H1 (cell line): ENCODE measurements around the gene KIAA1328. TPM values are rescaled to one million over a fixed set of nuclear protein-coding genes. Genes with fewer than 3 reads are reported as not detected.

Experiments used
- CTCF ChIA-PET: fragments of 300-600 bp; sonication (Branson Sonifier 250); formaldehyde crosslinking; loops from one replicate; lab custom pipeline; 2021; ENCODE audit not compliant: partially characterized antibody; lab: Charles Lee
- POLR2A ChIA-PET: fragments of 300-600 bp; sonication (Branson Sonifier 250); formaldehyde crosslinking; loops from one replicate; lab custom pipeline; 2021; ENCODE audit warnings: inconsistent platforms; ENCODE audit not compliant: partially characterized antibody; lab: Charles Lee
- DNase-seq, 2 experiments: peaks; one replicate each; pipeline versions ENCODE4 v3.0.0 to v3.0.0-alpha.2; 2010 to 2022; ENCODE audit warnings: low spot score in 2 of 2, low read depth in 1 of 2, mixed read lengths in 1 of 2
- FAIRE-seq: peaks from 2 replicates; lab custom pipeline; 2011; peaks lifted over from hg19 to GRCh38; lab: Jason Lieb, UNC
- H2AFZ ChIP-seq: 2 replicates; pipeline ENCODE4 v1.8.1; 2012; ENCODE audit warnings: low read length, inconsistent platforms
- H2AK5ac ChIP-seq: 2 replicates; pipeline ENCODE4 v1.6.1; 2013; ENCODE audit warnings: low read depth, low read length
- H2BK120ac ChIP-seq: replicated peaks from 2 replicates; pipeline ENCODE3; 2013; ENCODE audit warnings: low read depth, low read length, inconsistent platforms
- H2BK12ac ChIP-seq: 2 replicates; pipeline ENCODE4 v1.6.1; 2013; ENCODE audit warnings: low read depth, low read length
- H2BK15ac ChIP-seq: 2 replicates; pipeline ENCODE4 v1.6.1; 2013; ENCODE audit warnings: low read length
- H2BK20ac ChIP-seq: 2 replicates; pipeline ENCODE4 v1.6.1; 2013; ENCODE audit warnings: low read length
- H2BK5ac ChIP-seq: 2 replicates; pipeline ENCODE4 v1.6.1; 2013; ENCODE audit warnings: low read depth, low read length
- H3K14ac ChIP-seq: 2 replicates; pipeline ENCODE4 v1.6.1; 2013; ENCODE audit warnings: inconsistent platforms; ENCODE audit not compliant: insufficient read length
- H3K18ac ChIP-seq: 2 replicates; pipeline ENCODE4 v1.6.1; 2013; ENCODE audit warnings: low read length; ENCODE audit errors: extremely low read depth
- H3K23ac ChIP-seq: 2 replicates; pipeline ENCODE4 v1.6.1; 2013; ENCODE audit warnings: inconsistent platforms; ENCODE audit not compliant: insufficient read length
- H3K23me2 ChIP-seq: 2 replicates; pipeline ENCODE4 v1.6.1; 2013; ENCODE audit warnings: low read depth, low read length
- H3K27ac ChIP-seq: 2 replicates; pipeline ENCODE4 v1.6.1; 2011; ENCODE audit warnings: low read depth, low read length, inconsistent platforms
- H3K27me3 ChIP-seq, 4 experiments: replicated peaks in 1 of 4; 1 replicate in 1 of 4; 2 replicates in 3 of 4; pipeline versions ENCODE4 v1.6.1 to v1.8.1; 2011 to 2013; ENCODE audit warnings: low read length in 3 of 4, mild to moderate bottlenecking in 3 of 4, inconsistent platforms in 2 of 4, mixed read lengths in 2 of 4, moderate library complexity in 1 of 4; ENCODE audit not compliant: control insufficient read depth in 3 of 4, insufficient read depth in 3 of 4; ENCODE audit errors: extremely low read depth in 1 of 4
- H3K36me3 ChIP-seq, 4 experiments: 2 replicates each; pipeline versions ENCODE4 v1.6.1 to v1.8.1; 2011 to 2013; ENCODE audit warnings: mild to moderate bottlenecking in 4 of 4, low read length in 3 of 4, moderate library complexity in 2 of 4, control low read depth in 1 of 4, inconsistent platforms in 1 of 4; ENCODE audit not compliant: insufficient read depth in 4 of 4, control insufficient read depth in 2 of 4
- H3K4ac ChIP-seq: replicated peaks from 2 replicates; pipeline ENCODE3; 2013; ENCODE audit warnings: low read length, low read depth, mixed read lengths, inconsistent platforms; ENCODE audit not compliant: insufficient read length
- H3K4me1 ChIP-seq, 4 experiments: replicated peaks in 1 of 4; 1 replicate in 1 of 4; 2 replicates in 3 of 4; pipeline versions ENCODE4 v1.6.1 to v1.8.1; 2011 to 2013; ENCODE audit warnings: low read length in 3 of 4, inconsistent platforms in 2 of 4, mixed read lengths in 1 of 4; ENCODE audit not compliant: insufficient read depth in 4 of 4, control insufficient read depth in 3 of 4
- H3K4me2 ChIP-seq, 2 experiments: 2 replicates each; pipeline versions ENCODE4 v1.6.1 to v1.8.1; 2011 to 2013; ENCODE audit warnings: low read depth in 2 of 2, low read length in 2 of 2, control low read depth in 1 of 2, inconsistent platforms in 1 of 2, mild to moderate bottlenecking in 1 of 2; ENCODE audit not compliant: insufficient read depth in 1 of 2
- H3K4me3 ChIP-seq, 4 experiments: fragments of 200-600, 300-600 bp in 1 of 4; sonication (generic), shearing (Covaris generic), sonication (Bioruptor Twin) in 1 of 4; 2 replicates each; pipeline versions ENCODE4 v1.5.1 to v1.8.1; 2011 to 2016; ENCODE audit warnings: low read length in 4 of 4, low read depth in 3 of 4, control low read depth in 2 of 4, inconsistent platforms in 2 of 4, mild to moderate bottlenecking in 2 of 4, mixed read lengths in 1 of 4, moderate library complexity in 1 of 4; ENCODE audit not compliant: insufficient read depth in 2 of 4; ENCODE audit errors: extremely low read depth in 1 of 4
- H3K56ac ChIP-seq: replicated peaks from 2 replicates; pipeline ENCODE3; 2013; ENCODE audit warnings: low read depth, mild to moderate bottlenecking, mixed read lengths, low read length, inconsistent platforms; ENCODE audit not compliant: insufficient read length
- H3K79me1 ChIP-seq: 2 replicates; pipeline ENCODE4 v1.6.1; 2013; ENCODE audit warnings: low read depth, low read length, control low read depth
- H3K79me2 ChIP-seq, 2 experiments: 2 replicates each; pipeline versions ENCODE4 v1.6.1 to v1.8.1; 2012 to 2013; ENCODE audit warnings: low read length in 2 of 2, mild to moderate bottlenecking in 2 of 2, inconsistent platforms in 1 of 2; ENCODE audit not compliant: insufficient read depth in 2 of 2, control insufficient read depth in 1 of 2
- H3K9ac ChIP-seq, 4 experiments: replicated peaks in 1 of 4; 1 replicate in 1 of 4; 2 replicates in 3 of 4; pipeline versions ENCODE4 v1.6.1 to v1.8.1; 2011 to 2013; ENCODE audit warnings: low read depth in 3 of 4, low read length in 3 of 4, control low read depth in 2 of 4, mild to moderate bottlenecking in 2 of 4, moderate library complexity in 2 of 4, inconsistent platforms in 1 of 4; ENCODE audit errors: extremely low read depth in 1 of 4
- H3K9me3 ChIP-seq, 2 experiments: 2 replicates each; pipeline versions ENCODE4 v1.6.1 to v1.8.1; 2012 to 2013; ENCODE audit warnings: mild to moderate bottlenecking in 2 of 2, moderate library complexity in 2 of 2, control low read depth in 1 of 2, inconsistent platforms in 1 of 2, low read depth in 1 of 2, low read length in 1 of 2, mixed read lengths in 1 of 2; ENCODE audit not compliant: insufficient read depth in 2 of 2
- H4K20me1 ChIP-seq, 2 experiments: replicated peaks in 1 of 2; 2 replicates each; pipeline versions ENCODE3 to v1.8.1; 2011 to 2013; ENCODE audit warnings: inconsistent platforms in 2 of 2, low read length in 2 of 2, mild to moderate bottlenecking in 1 of 2; ENCODE audit not compliant: insufficient read depth in 2 of 2, control insufficient read depth in 1 of 2
- H4K5ac ChIP-seq: 2 replicates; pipeline ENCODE4 v1.6.1; 2013; ENCODE audit warnings: low read length, low read depth, mixed read lengths, inconsistent platforms; ENCODE audit not compliant: insufficient read length
- H4K8ac ChIP-seq: 2 replicates; pipeline ENCODE4 v1.8.0; 2013; ENCODE audit warnings: mild to moderate bottlenecking, moderate library complexity, low read length, inconsistent platforms; ENCODE audit not compliant: insufficient read depth; ENCODE audit errors: extremely low read depth
- H4K91ac ChIP-seq: replicated peaks from 2 replicates; pipeline ENCODE3; 2013; ENCODE audit warnings: low read length, mixed read lengths, inconsistent platforms; ENCODE audit not compliant: insufficient read length
- TAF7 ChIP-seq: optimal IDR thresholded peaks from 2 replicates; pipeline ENCODE3; 2011; ENCODE audit warnings: low read depth, mild to moderate bottlenecking, inconsistent platforms, low read length, moderate library complexity, borderline replicate concordance
- WGBS, 2 experiments: shearing (Covaris generic) in 1 of 2; methylation state at CpG; one replicate each; pipeline versions ENCODE4 v1.1.6 to v1.1.7; 2013 to 2015; ENCODE audit warnings: low lambda C conversion rate in 2 of 2, mixed read lengths in 2 of 2, inconsistent platforms in 1 of 2, low coverage in 1 of 2, missing lambda C conversion rate in 1 of 2; ENCODE audit not compliant: insufficient replicate concordance in 2 of 2, insufficient coverage in 1 of 2, insufficient read length in 1 of 2; ENCODE audit errors: extremely low coverage in 1 of 2, missing lambda C conversion rate in 1 of 2; 5-methylcytosine and 5-hydroxymethylcytosine counted together
- polyA plus RNA-seq, 7 experiments: library from polyadenylated mRNA; depleted of rRNA in 3 of 7; stranded (reverse) in 5 of 7; unstranded in 2 of 7; fragments of >200 nt in 5 of 7; fragments of 200-250 nt in 2 of 7; gene quantifications; 1 replicate in 5 of 7; 2 replicates in 1 of 7; 4 replicates in 1 of 7; pipeline versions ENCODE4 v1.2.1 to v1.2.3, GENCODE V29; 2011 to 2013; ENCODE audit warnings: missing spikeins in 2 of 7, mixed read lengths in 2 of 7
- total RNA-seq: library from RNA; stranded (reverse); fragmentation: NEBNext Ultra II Directional; extraction: Animal tissue kit (Norgen Biotek cat#: 25700); gene quantifications from 2 replicates; pipeline ENCODE4 v1.2.1, GENCODE V29; 2021

Gene KIAA1328
- total and polyA plus RNA-seq, 2 of the 8 experiments (the other 6 are each of a cell fraction or from before 2014, with no cell fraction given), result 2.6 to 5.7 TPM

DNA sequence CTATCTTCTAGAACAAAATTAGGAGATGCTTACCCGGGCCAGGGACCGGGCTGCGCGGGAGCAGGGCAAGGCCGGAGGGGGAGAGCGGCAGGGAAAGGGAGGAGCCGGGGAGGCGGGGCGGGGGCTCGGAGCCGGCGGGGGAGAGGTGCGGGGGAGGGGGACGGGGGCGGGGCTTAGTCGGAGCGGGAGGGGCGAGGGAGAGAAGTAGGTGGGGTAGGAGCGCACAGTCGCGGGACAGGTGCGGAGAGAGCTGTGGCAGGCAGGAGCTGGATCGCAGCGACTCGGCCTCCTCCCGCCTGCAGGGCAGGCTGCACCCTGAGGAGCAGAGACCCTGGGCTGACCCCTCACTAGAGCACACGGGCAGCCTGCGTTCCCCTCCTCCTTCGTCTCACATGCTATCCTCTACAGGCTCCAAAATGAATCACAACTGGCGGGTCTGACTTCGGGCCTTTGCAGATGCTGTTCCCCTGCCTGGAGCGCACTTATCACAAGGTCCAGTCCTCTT is 446.4 kb downstream of the KIAA1328 start:
- no peak overlapping the region for H4K5ac ChIP-seq
- H2BK5ac ChIP-seq, result no peak overlapping the region
- no peak overlapping the region for H3K4ac ChIP-seq
- TF ChIP-seq TAF7, result no peak
- no peak overlapping the region for H3K9ac ChIP-seq
- H2AK5ac ChIP-seq, result no peak overlapping the region
- DNase-seq, result no peak
- H3K79me2 ChIP-seq, result no peaks in the 10 kb centered on the region
- H2BK120ac ChIP-seq, result no peak overlapping the region
- no peaks in the 10 kb centered on the region for H3K23me2 ChIP-seq
- H2BK12ac ChIP-seq, result no peak overlapping the region
- H4K8ac ChIP-seq, result peak overlapping the region; percentile 31
- H2AFZ ChIP-seq, result no peak overlapping the region
- no peaks in the 10 kb centered on the region for H3K36me3 ChIP-seq
- no peak overlapping the region for H3K18ac ChIP-seq
- H3K9me3 ChIP-seq, result peaks cover 0 to 12% of the 10 kb centered on the region in 2 experiments; a peak in 1 of 4 replicates
- CTCF ChIA-PET, result interaction anchor here (2.0 to 3.5 kb wide), 2 partner anchors 8 to 20 kb away, joined by 5 to 24 read pairs; no protein-coding TSS in a partner anchor
- no peak overlapping the region for H2BK15ac ChIP-seq
- POLR2A ChIA-PET, result interaction anchor here (1.0 to 1.7 kb wide), 2 partner anchors 22 to 38 kb away, joined by 3 read pairs; no protein-coding TSS in a partner anchor
- H3K23ac ChIP-seq, result no peak overlapping the region
- no peak overlapping the region for H2BK20ac ChIP-seq
- H4K91ac ChIP-seq, result no peak overlapping the region
- H3K79me1 ChIP-seq, result no peaks in the 10 kb centered on the region
- no peaks in the 10 kb centered on the region; a peak in 1 of 7 replicates for H3K4me1 ChIP-seq
- no peak overlapping the region for H3K4me3 ChIP-seq
- no peak overlapping the region for H3K14ac ChIP-seq
- 80% methylated on average over 11 of the region's 32 CpGs; no CpG with 5 or more reads in 1 of the 2 experiments for WGBS, 2 experiments
- no peak for FAIRE-seq
- no peak overlapping the region for H3K27ac ChIP-seq
- peaks cover 0 to 6% of the 10 kb centered on the region in 2 experiments for H4K20me1 ChIP-seq
- H3K27me3 ChIP-seq, result no peaks in the 10 kb centered on the region
- H3K4me2 ChIP-seq, result no peak overlapping the region
- no peak overlapping the region for H3K56ac ChIP-seq
